WTC11 (cell line): ENCODE data around the gene BCAS3. TPM values are rescaled to one million over a fixed set of nuclear protein-coding genes. Genes with fewer than 3 reads are reported as not detected.

Experiments used
- ATAC-seq: fragments of 200-7000 bp; cut with Tn5 transposase; 2 replicates; pipeline ENCODE4 v1.10.0; 2021; ENCODE audit warnings: mild to moderate bottlenecking, moderate library complexity
- CTCF ChIA-PET: fragments of 300-600 bp; sonication (Branson Sonifier 250); formaldehyde crosslinking; loops from one replicate; lab custom pipeline; 2021; ENCODE audit warnings: antibody characterized with exemption; lab: Charles Lee
- POLR2A ChIA-PET: fragments of 350-600 bp; sonication (Branson Sonifier 250); formaldehyde crosslinking; loops from one replicate; lab custom pipeline; 2021; ENCODE audit warnings: antibody characterized with exemption; lab: Charles Lee
- DNase-seq: peaks from one replicate; pipeline ENCODE4 v3.0.0; 2021; ENCODE audit warnings: low spot score
- H3K27ac Mint-ChIP-seq: 2 replicates; pipeline ENCODE4 v1.8.0; 2021; ENCODE audit warnings: mixed read lengths
- H3K27me3 Mint-ChIP-seq: 2 replicates; pipeline ENCODE4 v1.8.0; 2021; ENCODE audit warnings: low read depth, mild to moderate bottlenecking, moderate library complexity, mixed read lengths
- H3K36me3 Mint-ChIP-seq: 2 replicates; pipeline ENCODE4 v1.8.0; 2021; ENCODE audit warnings: mixed read lengths
- H3K4me1 Mint-ChIP-seq: 2 replicates; pipeline ENCODE4 v1.8.0; 2022; ENCODE audit warnings: mixed read lengths
- H3K4me3 Mint-ChIP-seq: 2 replicates; pipeline ENCODE4 v1.8.0; 2021; ENCODE audit warnings: mild to moderate bottlenecking, moderate library complexity, mixed read lengths
- H3K9me3 Mint-ChIP-seq: 2 replicates; pipeline ENCODE4 v1.8.0; 2021; ENCODE audit warnings: mixed read lengths
- ATF1 ChIP-seq: sonication (generic); formaldehyde crosslinking; IDR thresholded peaks from 2 replicates; pipeline ENCODE4 v1.8.1; 2023; ENCODE audit warnings: mild to moderate bottlenecking, moderate library complexity, missing genetic modification reagents
- CBFB ChIP-seq: sonication (generic); formaldehyde crosslinking; IDR thresholded peaks from 2 replicates; pipeline ENCODE4 v1.8.1; 2022; ENCODE audit warnings: mild to moderate bottlenecking, low read depth, missing genetic modification reagents
- CREB1 ChIP-seq: sonication (generic); formaldehyde crosslinking; IDR thresholded peaks from 2 replicates; pipeline ENCODE4 v1.8.0; 2023; ENCODE audit warnings: mild to moderate bottlenecking, missing genetic modification reagents
- MYBL2 ChIP-seq: sonication (generic); formaldehyde crosslinking; IDR thresholded peaks from 2 replicates; pipeline ENCODE4 v1.8.1; 2023; ENCODE audit warnings: mild to moderate bottlenecking, moderate library complexity, missing genetic modification reagents
- NFYB ChIP-seq: sonication (generic); formaldehyde crosslinking; conservative IDR thresholded peaks from 2 replicates; pipeline ENCODE4 v1.8.0; 2022; ENCODE audit warnings: low read depth, missing genetic modification reagents
- NR2C2 ChIP-seq: sonication (generic); formaldehyde crosslinking; IDR thresholded peaks from 2 replicates; pipeline ENCODE4 v1.8.0; 2022; ENCODE audit warnings: mild to moderate bottlenecking, missing genetic modification reagents
- NR3C1 ChIP-seq: sonication (generic); formaldehyde crosslinking; conservative IDR thresholded peaks from 2 replicates; pipeline ENCODE4 v1.8.1; 2023; ENCODE audit warnings: low read depth, mild to moderate bottlenecking, missing genetic modification reagents
- PRRX2 ChIP-seq: fragments of 250-450 bp; sonication (Bioruptor Pico); IDR thresholded peaks from 2 replicates; pipeline ENCODE4 v1.8.0; 2021; ENCODE audit warnings: mild to moderate bottlenecking
- RELA ChIP-seq: sonication (generic); formaldehyde crosslinking; IDR thresholded peaks from 2 replicates; pipeline ENCODE4 v1.8.1; 2022; ENCODE audit warnings: missing genetic modification reagents, mild to moderate bottlenecking, borderline replicate concordance
- SMAD3 ChIP-seq: sonication (generic); formaldehyde crosslinking; IDR thresholded peaks from 2 replicates; pipeline ENCODE4 v1.8.0; 2022; ENCODE audit warnings: missing genetic modification reagents, mild to moderate bottlenecking, borderline replicate concordance
- TEAD1 ChIP-seq: sonication (generic); formaldehyde crosslinking; IDR thresholded peaks from 2 replicates; pipeline ENCODE4 v1.8.0; 2022; ENCODE audit warnings: mild to moderate bottlenecking, missing genetic modification reagents
- ZNF138 ChIP-seq: sonication (generic); formaldehyde crosslinking; conservative IDR thresholded peaks from 2 replicates; pipeline ENCODE4 v1.8.1; 2022; ENCODE audit warnings: mild to moderate bottlenecking, moderate library complexity, missing genetic modification reagents
- ZNF219 ChIP-seq: sonication (generic); formaldehyde crosslinking; IDR thresholded peaks from 2 replicates; pipeline ENCODE4 v1.8.0; 2023; ENCODE audit warnings: missing genetic modification reagents, mild to moderate bottlenecking, borderline replicate concordance
- ZNF423 ChIP-seq: fragments of 250-450 bp; sonication (Bioruptor Pico); IDR thresholded peaks from 2 replicates; pipeline ENCODE4 v2.1.2; 2022; ENCODE audit warnings: mild to moderate bottlenecking, moderate library complexity
- total RNA-seq: library from RNA; stranded (reverse); gene quantifications from 3 replicates; pipeline ENCODE4 v1.2.3, GENCODE V29; 2021
- TF ChIP-seq, protein P1 (sequence below): sonication (generic); formaldehyde crosslinking; IDR thresholded peaks from 2 replicates; pipeline ENCODE4 v1.8.0; 2022; ENCODE audit warnings: missing genetic modification reagents
- TF ChIP-seq, protein P2 (sequence below): fragments of 200-600 bp; IDR thresholded peaks from 2 replicates; pipeline ENCODE4 v1.8.0; 2022; ENCODE audit warnings: antibody characterized with exemption
- TF ChIP-seq, protein P3 (sequence below): sonication (generic); formaldehyde crosslinking; IDR thresholded peaks from 2 replicates; pipeline ENCODE4 v1.8.1; 2023; ENCODE audit warnings: mild to moderate bottlenecking, missing genetic modification reagents
- TF ChIP-seq, protein P4 (sequence below): fragments of 250-450 bp; sonication (Bioruptor Pico); IDR thresholded peaks from 2 replicates; pipeline ENCODE4 v1.9.0; 2021; ENCODE audit warnings: mild to moderate bottlenecking
- TF ChIP-seq, protein P5 (sequence below): fragments of 250-450 bp; sonication (Bioruptor Pico); conservative IDR thresholded peaks from 2 replicates; pipeline ENCODE4 v1.9.0; 2021; ENCODE audit warnings: mild to moderate bottlenecking
- TF ChIP-seq, protein P6 (sequence below): sonication (generic); formaldehyde crosslinking; IDR thresholded peaks from 2 replicates; pipeline ENCODE4 v1.8.0; 2022; ENCODE audit warnings: mild to moderate bottlenecking, missing genetic modification reagents

The BCAS3 gene
- total RNA-seq, 1 experiment from 2014 or later = 15.5 TPM

DNA sequence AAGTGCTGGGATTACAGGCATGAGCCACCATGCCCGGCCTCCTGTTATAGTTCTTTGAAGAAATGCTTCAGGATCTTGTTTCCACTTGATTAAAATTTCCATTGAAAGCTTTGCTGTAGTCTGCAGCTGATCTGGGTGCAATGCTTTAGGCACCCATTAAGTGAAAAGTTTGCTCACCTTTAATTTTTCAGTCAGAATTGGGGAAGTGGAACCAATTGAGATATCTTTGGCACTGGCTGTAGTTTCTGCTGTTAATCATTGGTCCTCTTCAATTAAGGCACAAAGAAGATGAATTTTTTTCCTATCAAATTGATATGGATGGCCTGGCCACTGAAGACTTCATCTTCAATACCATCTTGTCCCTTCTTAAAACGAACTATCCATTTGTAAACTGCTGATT, 385.9 kb downstream of the BCAS3 start (continued):
- no peak for TF ChIP-seq NR2C2 (CRISPR knock-in tag)
- TF ChIP-seq SMAD3 (CRISPR knock-in tag) = no peak

DNA sequence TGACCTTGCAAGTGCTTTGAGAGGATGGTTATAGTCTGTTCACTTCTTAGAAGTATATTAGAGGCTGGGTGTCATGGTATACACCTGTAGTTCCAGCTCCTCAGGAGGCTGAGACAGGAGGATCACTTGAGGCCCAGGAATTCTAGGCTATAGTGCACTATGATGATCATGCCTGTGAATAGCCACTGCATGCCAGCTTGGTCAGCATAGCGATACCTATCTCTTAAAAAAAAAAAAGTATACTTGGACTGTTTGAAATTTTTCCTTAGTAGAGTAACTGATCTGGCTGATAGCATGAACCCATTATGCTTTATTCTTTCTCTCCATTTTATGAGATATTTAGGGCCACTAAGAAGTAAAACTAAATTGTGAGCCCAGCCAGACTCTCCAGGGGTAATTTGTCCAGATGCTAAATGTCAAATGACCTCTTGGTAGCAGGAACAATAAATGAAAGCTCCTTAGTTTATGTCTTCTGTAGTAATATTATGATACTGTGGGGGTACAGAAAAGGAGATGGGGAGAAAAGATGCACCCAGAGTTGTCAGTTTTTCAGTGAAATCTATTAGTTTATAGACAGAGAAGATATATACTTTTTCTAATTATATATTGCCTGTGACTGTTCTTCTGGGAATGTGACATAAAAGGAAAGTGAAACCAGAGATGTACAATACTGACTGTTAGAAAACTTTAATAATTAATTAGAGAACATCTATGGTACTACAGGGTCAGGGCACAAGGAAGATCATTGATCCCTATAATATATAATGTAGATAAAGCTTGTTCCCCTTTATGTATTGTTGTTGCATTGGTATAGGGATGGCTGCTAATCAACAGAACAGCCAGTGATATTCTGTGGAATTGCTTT, 386.7 kb downstream of the BCAS3 start:
- CTCF ChIA-PET = no interaction called here
- no peak for ATAC-seq
- no peaks in the 10 kb centered on the region for H3K27me3 Mint-ChIP-seq
- H3K4me3 Mint-ChIP-seq = no peak overlapping the region
- POLR2A ChIA-PET = no interaction called here
- no peak for DNase-seq
- H3K9me3 Mint-ChIP-seq = no peaks in the 10 kb centered on the region
- H3K36me3 Mint-ChIP-seq = no peaks in the 10 kb centered on the region
- TF ChIP-seq, protein P1, sequence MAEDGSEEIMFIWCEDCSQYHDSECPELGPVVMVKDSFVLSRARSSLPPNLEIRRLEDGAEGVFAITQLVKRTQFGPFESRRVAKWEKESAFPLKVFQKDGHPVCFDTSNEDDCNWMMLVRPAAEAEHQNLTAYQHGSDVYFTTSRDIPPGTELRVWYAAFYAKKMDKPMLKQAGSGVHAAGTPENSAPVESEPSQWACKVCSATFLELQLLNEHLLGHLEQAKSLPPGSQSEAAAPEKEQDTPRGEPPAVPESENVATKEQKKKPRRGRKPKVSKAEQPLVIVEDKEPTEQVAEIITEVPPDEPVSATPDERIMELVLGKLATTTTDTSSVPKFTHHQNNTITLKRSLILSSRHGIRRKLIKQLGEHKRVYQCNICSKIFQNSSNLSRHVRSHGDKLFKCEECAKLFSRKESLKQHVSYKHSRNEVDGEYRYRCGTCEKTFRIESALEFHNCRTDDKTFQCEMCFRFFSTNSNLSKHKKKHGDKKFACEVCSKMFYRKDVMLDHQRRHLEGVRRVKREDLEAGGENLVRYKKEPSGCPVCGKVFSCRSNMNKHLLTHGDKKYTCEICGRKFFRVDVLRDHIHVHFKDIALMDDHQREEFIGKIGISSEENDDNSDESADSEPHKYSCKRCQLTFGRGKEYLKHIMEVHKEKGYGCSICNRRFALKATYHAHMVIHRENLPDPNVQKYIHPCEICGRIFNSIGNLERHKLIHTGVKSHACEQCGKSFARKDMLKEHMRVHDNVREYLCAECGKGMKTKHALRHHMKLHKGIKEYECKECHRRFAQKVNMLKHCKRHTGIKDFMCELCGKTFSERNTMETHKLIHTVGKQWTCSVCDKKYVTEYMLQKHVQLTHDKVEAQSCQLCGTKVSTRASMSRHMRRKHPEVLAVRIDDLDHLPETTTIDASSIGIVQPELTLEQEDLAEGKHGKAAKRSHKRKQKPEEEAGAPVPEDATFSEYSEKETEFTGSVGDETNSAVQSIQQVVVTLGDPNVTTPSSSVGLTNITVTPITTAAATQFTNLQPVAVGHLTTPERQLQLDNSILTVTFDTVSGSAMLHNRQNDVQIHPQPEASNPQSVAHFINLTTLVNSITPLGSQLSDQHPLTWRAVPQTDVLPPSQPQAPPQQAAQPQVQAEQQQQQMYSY (CRISPR knock-in tag) = no peak
- TF ChIP-seq RELA (CRISPR knock-in tag) = no peak
- TF ChIP-seq NR3C1 (CRISPR knock-in tag) = no peak
- no peak for TF ChIP-seq ATF1
- no peak for TF ChIP-seq NFYB (CRISPR knock-in tag)
- TF ChIP-seq, protein P2, sequence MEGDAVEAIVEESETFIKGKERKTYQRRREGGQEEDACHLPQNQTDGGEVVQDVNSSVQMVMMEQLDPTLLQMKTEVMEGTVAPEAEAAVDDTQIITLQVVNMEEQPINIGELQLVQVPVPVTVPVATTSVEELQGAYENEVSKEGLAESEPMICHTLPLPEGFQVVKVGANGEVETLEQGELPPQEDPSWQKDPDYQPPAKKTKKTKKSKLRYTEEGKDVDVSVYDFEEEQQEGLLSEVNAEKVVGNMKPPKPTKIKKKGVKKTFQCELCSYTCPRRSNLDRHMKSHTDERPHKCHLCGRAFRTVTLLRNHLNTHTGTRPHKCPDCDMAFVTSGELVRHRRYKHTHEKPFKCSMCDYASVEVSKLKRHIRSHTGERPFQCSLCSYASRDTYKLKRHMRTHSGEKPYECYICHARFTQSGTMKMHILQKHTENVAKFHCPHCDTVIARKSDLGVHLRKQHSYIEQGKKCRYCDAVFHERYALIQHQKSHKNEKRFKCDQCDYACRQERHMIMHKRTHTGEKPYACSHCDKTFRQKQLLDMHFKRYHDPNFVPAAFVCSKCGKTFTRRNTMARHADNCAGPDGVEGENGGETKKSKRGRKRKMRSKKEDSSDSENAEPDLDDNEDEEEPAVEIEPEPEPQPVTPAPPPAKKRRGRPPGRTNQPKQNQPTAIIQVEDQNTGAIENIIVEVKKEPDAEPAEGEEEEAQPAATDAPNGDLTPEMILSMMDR = no peak
- TF ChIP-seq, protein P3, sequence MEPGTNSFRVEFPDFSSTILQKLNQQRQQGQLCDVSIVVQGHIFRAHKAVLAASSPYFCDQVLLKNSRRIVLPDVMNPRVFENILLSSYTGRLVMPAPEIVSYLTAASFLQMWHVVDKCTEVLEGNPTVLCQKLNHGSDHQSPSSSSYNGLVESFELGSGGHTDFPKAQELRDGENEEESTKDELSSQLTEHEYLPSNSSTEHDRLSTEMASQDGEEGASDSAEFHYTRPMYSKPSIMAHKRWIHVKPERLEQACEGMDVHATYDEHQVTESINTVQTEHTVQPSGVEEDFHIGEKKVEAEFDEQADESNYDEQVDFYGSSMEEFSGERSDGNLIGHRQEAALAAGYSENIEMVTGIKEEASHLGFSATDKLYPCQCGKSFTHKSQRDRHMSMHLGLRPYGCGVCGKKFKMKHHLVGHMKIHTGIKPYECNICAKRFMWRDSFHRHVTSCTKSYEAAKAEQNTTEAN (CRISPR knock-in tag) = no peak
- no peak for TF ChIP-seq CREB1 (CRISPR knock-in tag)
- TF ChIP-seq CBFB (CRISPR knock-in tag) = no peak
- no peak for TF ChIP-seq ZNF423 (CRISPR knock-in tag)
- no peak for TF ChIP-seq ZNF138 (CRISPR knock-in tag)
- no peak for TF ChIP-seq TEAD1 (CRISPR knock-in tag)
- TF ChIP-seq PRRX2 (CRISPR knock-in tag) = no peak
- no peak for TF ChIP-seq ZNF219
- TF ChIP-seq, protein P4, sequence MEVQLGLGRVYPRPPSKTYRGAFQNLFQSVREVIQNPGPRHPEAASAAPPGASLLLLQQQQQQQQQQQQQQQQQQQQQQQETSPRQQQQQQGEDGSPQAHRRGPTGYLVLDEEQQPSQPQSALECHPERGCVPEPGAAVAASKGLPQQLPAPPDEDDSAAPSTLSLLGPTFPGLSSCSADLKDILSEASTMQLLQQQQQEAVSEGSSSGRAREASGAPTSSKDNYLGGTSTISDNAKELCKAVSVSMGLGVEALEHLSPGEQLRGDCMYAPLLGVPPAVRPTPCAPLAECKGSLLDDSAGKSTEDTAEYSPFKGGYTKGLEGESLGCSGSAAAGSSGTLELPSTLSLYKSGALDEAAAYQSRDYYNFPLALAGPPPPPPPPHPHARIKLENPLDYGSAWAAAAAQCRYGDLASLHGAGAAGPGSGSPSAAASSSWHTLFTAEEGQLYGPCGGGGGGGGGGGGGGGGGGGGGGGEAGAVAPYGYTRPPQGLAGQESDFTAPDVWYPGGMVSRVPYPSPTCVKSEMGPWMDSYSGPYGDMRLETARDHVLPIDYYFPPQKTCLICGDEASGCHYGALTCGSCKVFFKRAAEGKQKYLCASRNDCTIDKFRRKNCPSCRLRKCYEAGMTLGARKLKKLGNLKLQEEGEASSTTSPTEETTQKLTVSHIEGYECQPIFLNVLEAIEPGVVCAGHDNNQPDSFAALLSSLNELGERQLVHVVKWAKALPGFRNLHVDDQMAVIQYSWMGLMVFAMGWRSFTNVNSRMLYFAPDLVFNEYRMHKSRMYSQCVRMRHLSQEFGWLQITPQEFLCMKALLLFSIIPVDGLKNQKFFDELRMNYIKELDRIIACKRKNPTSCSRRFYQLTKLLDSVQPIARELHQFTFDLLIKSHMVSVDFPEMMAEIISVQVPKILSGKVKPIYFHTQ (CRISPR knock-in tag) = no peak
- TF ChIP-seq, protein P5, sequence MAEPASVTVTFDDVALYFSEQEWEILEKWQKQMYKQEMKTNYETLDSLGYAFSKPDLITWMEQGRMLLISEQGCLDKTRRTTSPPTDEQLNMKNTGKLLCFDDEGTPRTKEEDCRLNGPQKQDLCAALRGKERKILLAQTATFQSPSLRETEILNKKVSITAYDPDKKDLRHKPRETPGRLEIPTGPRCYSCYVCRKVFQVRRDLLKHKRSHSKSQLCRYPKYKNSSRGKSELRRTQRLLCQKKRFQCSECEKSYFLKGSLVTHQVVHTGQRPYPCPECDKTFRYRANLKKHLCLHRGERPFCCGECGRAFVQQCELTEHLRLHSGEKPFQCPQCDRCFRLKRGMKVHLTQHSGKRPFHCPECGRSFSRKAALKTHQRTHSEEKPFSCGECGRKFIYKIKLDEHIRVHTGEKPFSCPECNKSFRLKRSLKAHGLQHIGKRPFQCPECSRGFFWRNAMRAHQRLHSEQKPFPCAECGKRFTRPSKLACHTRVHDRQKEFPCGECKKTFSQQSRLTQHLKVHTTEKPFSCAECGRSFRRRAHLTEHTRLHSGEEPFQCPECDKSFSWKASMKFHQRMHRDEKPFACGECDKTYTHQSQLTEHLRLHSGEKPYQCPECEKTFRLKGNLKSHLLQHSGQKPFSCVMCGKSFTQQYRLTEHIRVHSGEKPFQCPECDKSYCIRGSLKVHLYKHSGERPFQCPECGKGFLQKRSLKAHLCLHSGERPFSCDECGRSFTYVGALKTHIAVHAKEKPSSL (CRISPR knock-in tag) = no peak
- TF ChIP-seq, protein P6, sequence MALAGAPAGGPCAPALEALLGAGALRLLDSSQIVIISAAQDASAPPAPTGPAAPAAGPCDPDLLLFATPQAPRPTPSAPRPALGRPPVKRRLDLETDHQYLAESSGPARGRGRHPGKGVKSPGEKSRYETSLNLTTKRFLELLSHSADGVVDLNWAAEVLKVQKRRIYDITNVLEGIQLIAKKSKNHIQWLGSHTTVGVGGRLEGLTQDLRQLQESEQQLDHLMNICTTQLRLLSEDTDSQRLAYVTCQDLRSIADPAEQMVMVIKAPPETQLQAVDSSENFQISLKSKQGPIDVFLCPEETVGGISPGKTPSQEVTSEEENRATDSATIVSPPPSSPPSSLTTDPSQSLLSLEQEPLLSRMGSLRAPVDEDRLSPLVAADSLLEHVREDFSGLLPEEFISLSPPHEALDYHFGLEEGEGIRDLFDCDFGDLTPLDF (CRISPR knock-in tag) = no peak
- TF ChIP-seq MYBL2 = no peak
- TF ChIP-seq, all 79 proteins: peak for 0
- peaks cover 10% of the 10 kb centered on the region for H3K4me1 Mint-ChIP-seq
- H3K27ac Mint-ChIP-seq = no peak overlapping the region
